ENCODE results near the gene ABCB6.

The ABCB6 gene

DNA sequence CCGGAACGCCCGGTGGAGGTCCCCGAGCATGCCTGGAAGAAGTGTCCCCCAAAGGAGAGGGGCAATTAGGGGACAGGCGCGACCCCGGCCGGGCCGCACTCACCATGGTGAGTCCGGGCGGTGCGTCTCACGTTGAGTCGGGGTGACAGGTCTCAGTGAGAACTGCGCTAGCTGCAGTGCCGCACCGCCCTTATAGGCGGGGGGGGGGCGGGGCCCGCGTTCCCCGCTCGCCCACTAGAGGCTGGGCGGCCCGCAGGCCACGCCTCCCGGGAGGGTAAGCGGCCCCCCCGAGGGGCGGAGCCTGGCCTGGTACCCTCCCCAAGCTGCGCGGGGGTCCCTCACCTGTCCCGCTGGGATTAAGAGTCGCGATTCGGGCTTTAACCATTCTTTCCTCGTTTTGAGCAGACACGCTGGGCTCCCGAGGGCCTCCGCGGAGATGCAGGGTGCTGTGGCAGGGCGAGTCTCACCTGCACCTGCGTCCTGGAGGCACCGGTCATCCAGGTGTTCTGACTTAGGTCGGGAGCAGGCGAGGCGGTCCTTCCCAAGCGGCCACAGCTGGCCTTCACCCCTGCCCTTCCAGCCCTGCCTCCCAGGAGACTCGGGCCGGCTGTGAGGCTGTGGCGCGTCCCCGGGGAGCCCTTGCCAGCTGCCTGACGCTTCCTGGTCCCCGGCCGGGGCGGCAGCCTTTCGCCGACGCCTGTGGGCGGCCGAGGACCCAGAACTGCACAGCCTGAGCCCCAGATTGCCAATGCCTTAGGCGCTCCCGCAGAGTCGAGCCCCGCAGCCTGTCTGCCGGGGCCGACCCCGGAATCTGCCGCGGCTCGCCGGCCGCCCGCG, 35.2 kb upstream of the ABCB6 start, which contains the start of gene TUBA4A:
Gene TUBA4A (minus strand): TSS at position 166 of the 837 bp plus-strand sequence. CDS start 60 bp downstream, at position 106.
- H3K27ac ChIP-seq (ENCODE audit: low read length, poor library complexity, severe bottlenecking) = peak within 1 kb of the TSS; percentile 38
- H3K4ac ChIP-seq (ENCODE audit: low read depth in 1 of 2, low read length in 2 of 2) = peak within 1 kb of the TSS in 1 of 2 experiments; percentile 17
- peaks cover 0 to 16% of the 10 kb centered on the region in 2 experiments for H3K27me3 ChIP-seq (ENCODE audit: control insufficient read depth in 1 of 2, insufficient read depth in 1 of 2, low read length in 2 of 2)
- H3K79me1 ChIP-seq (replicated peaks; ENCODE audit: low read length, poor library complexity, severe bottlenecking) = peaks cover 2% of the 10 kb centered on the region
- H2AFZ ChIP-seq (ENCODE audit: low read depth, low read length) = peak within 1 kb of the TSS; percentile 57
- peak within 1 kb of the TSS; percentile 14 for H4K8ac ChIP-seq (ENCODE audit: low read length)
- no peak within 1 kb of the TSS for H2AK5ac ChIP-seq (ENCODE audit: low read length, severe bottlenecking)
- H2BK120ac ChIP-seq (ENCODE audit: low read depth, low read length) = no peak within 1 kb of the TSS
- no peak within 1 kb of the TSS for H4K91ac ChIP-seq (ENCODE audit: low read length)
- peak within 1 kb of the TSS; percentile 53 for H2BK5ac ChIP-seq (ENCODE audit: low read depth, low read length, poor library complexity, severe bottlenecking)
- H2BK15ac ChIP-seq (ENCODE audit: low read depth, poor library complexity, severe bottlenecking) = no peak within 1 kb of the TSS
- H3K36me3 ChIP-seq (ENCODE audit: control insufficient read depth in 1 of 2, insufficient read depth in 2 of 2, low read depth in 1 of 2, low read length in 2 of 2) = peaks cover 9 to 14% of the 10 kb centered on the region in 2 experiments
- H3K18ac ChIP-seq (ENCODE audit: low read depth in 1 of 2, low read length in 2 of 2) = peak within 1 kb of the TSS; percentile 8 to 61
- no peaks in the 10 kb centered on the region for H3K9me3 ChIP-seq (ENCODE audit: control insufficient read depth, low read length)
- peak within 1 kb of the TSS; percentile 70 for H3K9ac ChIP-seq (ENCODE audit: low read length)
- peaks cover 49% of the 10 kb centered on the region for H3K4me1 ChIP-seq (ENCODE audit: control insufficient read depth, insufficient read depth, low read depth, low read length)
- H2BK12ac ChIP-seq (ENCODE audit: low read length in 2 of 2) = peak within 1 kb of the TSS in 1 of 2 experiments; percentile 64
- H3K4me3 ChIP-seq (ENCODE audit: insufficient read depth in 1 of 2, low read depth in 1 of 2, low read length in 2 of 2) = peak within 1 kb of the TSS; percentile 64 to 85
- H3K23ac ChIP-seq (ENCODE audit: low read length in 2 of 2) = peak within 1 kb of the TSS in 1 of 2 experiments; percentile 74
- WGBS = under 1% methylated on average over 76 of the region's 76 CpGs
- peak; percentile 63 for DNase-seq
- H3K4me2 ChIP-seq (ENCODE audit: low read length, poor library complexity, severe bottlenecking) = peak within 1 kb of the TSS; percentile 100
- peak within 1 kb of the TSS in 1 of 2 experiments; percentile 61 for H3K14ac ChIP-seq (ENCODE audit: low read length in 2 of 2)

DNA sequence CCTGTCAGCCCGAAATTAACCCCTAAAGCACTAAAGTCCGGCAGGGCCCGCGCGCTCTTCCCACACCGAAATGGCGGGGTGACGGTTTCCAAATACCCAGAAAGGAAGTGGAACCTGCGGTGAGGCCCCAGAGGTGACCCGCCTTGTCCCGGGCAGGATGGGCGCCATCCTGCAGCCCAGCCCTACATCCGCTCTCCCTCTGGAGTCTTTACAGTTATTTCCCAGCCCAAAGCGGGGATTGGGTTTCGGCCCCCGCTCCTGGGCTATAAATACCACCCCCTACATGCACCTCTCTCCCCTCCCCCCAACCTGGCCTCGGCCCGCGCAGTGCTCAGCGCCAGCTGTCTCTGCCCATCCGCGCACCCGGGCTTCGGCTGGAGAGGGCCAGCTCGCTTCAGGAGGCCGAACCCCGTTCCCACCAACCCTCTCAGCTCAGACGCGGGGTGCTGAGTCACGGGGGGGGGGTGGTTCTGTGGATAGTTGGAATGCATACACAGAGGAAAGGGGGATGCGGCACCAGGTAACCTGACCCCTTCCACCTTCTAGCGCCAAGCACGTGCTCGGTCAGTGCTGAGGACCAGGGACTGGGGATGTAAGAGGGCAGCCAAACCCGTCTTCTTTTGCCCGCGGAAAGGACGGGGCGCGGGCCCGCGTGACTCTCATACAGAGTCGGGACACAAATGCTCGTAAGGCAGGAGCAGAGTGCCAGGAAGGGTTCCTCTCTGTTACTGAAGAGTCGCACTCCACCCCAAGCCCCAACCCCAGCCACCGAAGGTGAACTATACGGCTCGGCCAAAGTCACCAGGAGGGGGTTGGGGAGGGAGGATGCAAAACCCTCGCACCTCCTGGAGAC, 34.4 kb upstream of the ABCB6 start, which contains the start of gene TUBA4B:
Gene TUBA4B (plus strand): TSS at position 344 of the 853 bp plus-strand sequence. CDS start 165 bp downstream, at position 509.
- H4K91ac ChIP-seq (ENCODE audit: low read length) = no peak within 1 kb of the TSS
- H3K4me2 ChIP-seq (ENCODE audit: low read length, poor library complexity, severe bottlenecking) = peak within 1 kb of the TSS; percentile 100
- peaks cover 2% of the 10 kb centered on the region for H3K79me1 ChIP-seq (replicated peaks; ENCODE audit: low read length, poor library complexity, severe bottlenecking)
- no peak within 1 kb of the TSS for H2BK120ac ChIP-seq (ENCODE audit: low read depth, low read length)
- peak within 1 kb of the TSS; percentile 89 for H2AK5ac ChIP-seq (ENCODE audit: low read length, severe bottlenecking)
- H2BK12ac ChIP-seq (ENCODE audit: low read length in 2 of 2) = peak within 1 kb of the TSS in 1 of 2 experiments; percentile 64
- H3K27ac ChIP-seq (ENCODE audit: low read length, poor library complexity, severe bottlenecking) = peak within 1 kb of the TSS; percentile 99
- H2BK15ac ChIP-seq (ENCODE audit: low read depth, poor library complexity, severe bottlenecking) = no peak within 1 kb of the TSS
- peak; percentile 32 for DNase-seq
- H3K23ac ChIP-seq (ENCODE audit: low read length in 2 of 2) = peak within 1 kb of the TSS in 1 of 2 experiments; percentile 74
- peak within 1 kb of the TSS; percentile 57 for H2AFZ ChIP-seq (ENCODE audit: low read depth, low read length)
- peak within 1 kb of the TSS; percentile 64 to 85 for H3K4me3 ChIP-seq (ENCODE audit: insufficient read depth in 1 of 2, low read depth in 1 of 2, low read length in 2 of 2)
- 2% methylated on average over 31 of the region's 49 CpGs for WGBS
- peak within 1 kb of the TSS in 1 of 2 experiments; percentile 61 for H3K14ac ChIP-seq (ENCODE audit: low read length in 2 of 2)
- peak within 1 kb of the TSS; percentile 70 for H3K9ac ChIP-seq (ENCODE audit: low read length)
- peak within 1 kb of the TSS; percentile 53 for H2BK5ac ChIP-seq (ENCODE audit: low read depth, low read length, poor library complexity, severe bottlenecking)
- H4K8ac ChIP-seq (ENCODE audit: low read length) = peak within 1 kb of the TSS; percentile 14
- H3K27me3 ChIP-seq (ENCODE audit: control insufficient read depth in 1 of 2, insufficient read depth in 1 of 2, low read length in 2 of 2) = peaks cover 0 to 16% of the 10 kb centered on the region in 2 experiments
- peaks cover 57% of the 10 kb centered on the region for H3K4me1 ChIP-seq (ENCODE audit: control insufficient read depth, insufficient read depth, low read depth, low read length)
- H3K9me3 ChIP-seq (ENCODE audit: control insufficient read depth, low read length) = no peaks in the 10 kb centered on the region
- H3K4ac ChIP-seq (ENCODE audit: low read depth in 1 of 2, low read length in 2 of 2) = peak within 1 kb of the TSS in 1 of 2 experiments; percentile 17
- peaks cover 17 to 18% of the 10 kb centered on the region in 2 experiments for H3K36me3 ChIP-seq (ENCODE audit: control insufficient read depth in 1 of 2, insufficient read depth in 2 of 2, low read depth in 1 of 2, low read length in 2 of 2)
- peak within 1 kb of the TSS; percentile 8 to 61 for H3K18ac ChIP-seq (ENCODE audit: low read depth in 1 of 2, low read length in 2 of 2)

DNA sequence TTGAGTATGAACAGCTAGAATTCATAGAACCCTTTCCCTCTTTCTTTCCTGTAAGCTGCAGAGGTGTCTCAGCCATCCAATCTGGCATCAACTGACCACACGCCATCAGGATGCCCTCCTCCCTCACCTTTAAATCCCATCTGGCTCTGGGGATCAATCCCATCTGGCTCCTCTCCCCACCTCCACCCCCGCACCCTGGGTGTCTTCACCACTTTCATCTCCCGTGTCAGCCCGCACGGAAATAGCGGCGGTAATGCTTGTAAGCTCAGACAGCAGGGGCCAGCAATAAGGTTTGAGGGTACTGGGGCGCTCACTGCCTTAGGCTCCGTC, 33.8 kb upstream of the ABCB6 start:
- Histone ChIP-seq H3K9me3 (ENCODE audit: control insufficient read depth, low read length) (no peaks in the 10 kb centered on the region), H3K79me1 (replicated peaks; ENCODE audit: low read length, poor library complexity, severe bottlenecking) (peaks cover 4% of the 10 kb centered on the region), H2AK5ac (ENCODE audit: low read length, severe bottlenecking) (no peak overlapping the region), H2BK120ac (ENCODE audit: low read depth, low read length) (no peak overlapping the region), H3K27ac (ENCODE audit: low read length, poor library complexity, severe bottlenecking) (peak overlapping the region; percentile 38), H2AFZ (ENCODE audit: low read depth, low read length) (no peak overlapping the region), H2BK15ac (ENCODE audit: low read depth, poor library complexity, severe bottlenecking) (no peak overlapping the region), H3K23ac (ENCODE audit: low read length in 2 of 2) (no peak overlapping the region), H4K91ac (ENCODE audit: low read length) (no peak overlapping the region), H2BK12ac (ENCODE audit: low read length in 2 of 2) (peak overlapping the region in 1 of 2 experiments; percentile 8), H3K4me1 (ENCODE audit: control insufficient read depth, insufficient read depth, low read depth, low read length) (peaks cover 62% of the 10 kb centered on the region), H3K4me2 (ENCODE audit: low read length, poor library complexity, severe bottlenecking) (peak overlapping the region; percentile 100), H3K27me3 (ENCODE audit: control insufficient read depth in 1 of 2, insufficient read depth in 1 of 2, low read length in 2 of 2) (peaks cover 0 to 16% of the 10 kb centered on the region in 2 experiments), H4K8ac (ENCODE audit: low read length) (no peak overlapping the region), H3K4me3 (ENCODE audit: insufficient read depth in 1 of 2, low read depth in 1 of 2, low read length in 2 of 2) (peak overlapping the region; percentile 64 to 85), H3K4ac (ENCODE audit: low read depth in 1 of 2, low read length in 2 of 2) (no peak overlapping the region), H3K18ac (ENCODE audit: low read depth in 1 of 2, low read length in 2 of 2) (no peak overlapping the region), H3K14ac (ENCODE audit: low read length in 2 of 2) (no peak overlapping the region), H3K9ac (ENCODE audit: low read length) (peak overlapping the region; percentile 70), H2BK5ac (ENCODE audit: low read depth, low read length, poor library complexity, severe bottlenecking) (no peak overlapping the region), H3K36me3 (ENCODE audit: control insufficient read depth in 1 of 2, insufficient read depth in 2 of 2, low read depth in 1 of 2, low read length in 2 of 2) (peaks cover 22 to 24% of the 10 kb centered on the region in 2 experiments)
- DNase-seq = no peak
- WGBS = 25% methylated on average over 9 of the region's 9 CpGs

Measured in mesenchymal stem cell (in vitro differentiated cells and primary cell).